ENCODE data around the gene SH3GL1. TPM values are rescaled to one million over a fixed set of nuclear protein-coding genes. Genes with fewer than 3 reads are reported as not detected.

Gene SH3GL1
- polyA plus RNA-seq, 1 donor (not counting 4 experiments of a cell fraction or from before 2014, with no cell fraction given): 47.4 TPM

DNA sequence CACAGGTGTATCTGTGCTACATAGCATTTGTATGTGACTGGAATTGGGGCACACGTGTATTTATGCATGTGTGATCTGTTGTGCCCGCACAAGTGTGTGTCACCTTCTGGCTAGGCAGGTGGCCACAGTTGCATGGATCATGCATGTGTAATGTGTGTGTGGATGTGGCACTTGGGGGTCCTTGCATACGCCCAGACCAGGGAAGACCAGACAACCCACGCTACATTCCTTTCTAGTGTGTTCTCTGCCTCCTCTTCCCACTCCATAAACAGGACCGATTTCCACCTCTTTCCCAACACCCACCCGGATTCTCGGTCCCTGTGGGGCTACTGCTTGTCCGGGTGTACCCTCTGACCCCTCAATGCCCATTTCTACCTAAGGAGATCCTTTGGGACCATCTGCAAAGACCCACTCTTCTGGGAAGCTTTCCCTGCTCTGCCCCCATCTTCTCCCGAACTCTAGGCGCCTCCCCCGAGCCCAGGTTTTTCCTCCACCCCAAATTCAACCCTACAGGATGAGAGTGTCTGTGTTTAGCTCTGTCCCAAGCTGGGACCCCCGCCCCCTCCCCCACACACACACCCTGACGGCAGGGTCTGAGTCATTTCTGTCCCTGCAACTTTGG is 74.0 kb downstream of the SH3GL1 start:
- TF ChIP-seq EZH2 (IDR thresholded peaks at IDR 0.05; ENCODE audit: low read length): no peak
- TF ChIP-seq, protein P1, sequence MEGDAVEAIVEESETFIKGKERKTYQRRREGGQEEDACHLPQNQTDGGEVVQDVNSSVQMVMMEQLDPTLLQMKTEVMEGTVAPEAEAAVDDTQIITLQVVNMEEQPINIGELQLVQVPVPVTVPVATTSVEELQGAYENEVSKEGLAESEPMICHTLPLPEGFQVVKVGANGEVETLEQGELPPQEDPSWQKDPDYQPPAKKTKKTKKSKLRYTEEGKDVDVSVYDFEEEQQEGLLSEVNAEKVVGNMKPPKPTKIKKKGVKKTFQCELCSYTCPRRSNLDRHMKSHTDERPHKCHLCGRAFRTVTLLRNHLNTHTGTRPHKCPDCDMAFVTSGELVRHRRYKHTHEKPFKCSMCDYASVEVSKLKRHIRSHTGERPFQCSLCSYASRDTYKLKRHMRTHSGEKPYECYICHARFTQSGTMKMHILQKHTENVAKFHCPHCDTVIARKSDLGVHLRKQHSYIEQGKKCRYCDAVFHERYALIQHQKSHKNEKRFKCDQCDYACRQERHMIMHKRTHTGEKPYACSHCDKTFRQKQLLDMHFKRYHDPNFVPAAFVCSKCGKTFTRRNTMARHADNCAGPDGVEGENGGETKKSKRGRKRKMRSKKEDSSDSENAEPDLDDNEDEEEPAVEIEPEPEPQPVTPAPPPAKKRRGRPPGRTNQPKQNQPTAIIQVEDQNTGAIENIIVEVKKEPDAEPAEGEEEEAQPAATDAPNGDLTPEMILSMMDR (optimal IDR thresholded peaks at IDR 0.05 in 1 of 3, IDR thresholded peaks at IDR 0.05 in 1 of 3, conservative IDR thresholded peaks at IDR 0.05 in 1 of 3; ENCODE audit: extremely low read depth in 1 of 3, insufficient read depth in 2 of 3, low read length in 3 of 3): no peak
- no peaks in the 10 kb centered on the region for H3K9me3 ChIP-seq (ENCODE audit: control insufficient read depth, low read depth, low read length)
- DNase-seq (ENCODE audit: low read depth, low spot score) (no peak), FAIRE-seq (no peak)
- H3K9ac ChIP-seq (ENCODE audit: control insufficient read depth, extremely low read depth, insufficient read depth, low read length): no peak overlapping the region
- H3K9me1 ChIP-seq (ENCODE audit: control insufficient read depth, extremely low read depth, insufficient read depth, low read length): no peaks in the 10 kb centered on the region
- no peak overlapping the region for H3K27ac ChIP-seq (ENCODE audit: control insufficient read depth, insufficient read depth, low read length)
- dilution Hi-C loops (cut with MboI; ENCODE audit: extremely low pct_ligation_motif_present, low sequenced_read_pairs): no loop called here
- H3K27me3 ChIP-seq (ENCODE audit: control insufficient read depth, extremely low read depth, insufficient read depth, low read length): no peaks in the 10 kb centered on the region
- no peaks in the 10 kb centered on the region for H3K79me2 ChIP-seq (ENCODE audit: control insufficient read depth, insufficient read depth, low read length)
- no peak overlapping the region for H3K4me2 ChIP-seq (ENCODE audit: control insufficient read depth, extremely low read depth, insufficient read depth, low read depth, low read length)
- H3K4me1 ChIP-seq (ENCODE audit: control insufficient read depth, extremely low read depth, insufficient read depth, low read length): no peaks in the 10 kb centered on the region
- no peak overlapping the region for H2AFZ ChIP-seq (ENCODE audit: control insufficient read depth, low read length)
- no peaks in the 10 kb centered on the region for H4K20me1 ChIP-seq (ENCODE audit: control insufficient read depth, extremely low read depth, insufficient read depth, low read length)
- no peak overlapping the region for H3K4me3 ChIP-seq (ENCODE audit: control insufficient read depth in 2 of 3, extremely low read depth in 1 of 3, insufficient read depth in 2 of 3, low read depth in 1 of 3, low read length in 3 of 3)
- peaks cover 0 to 4% of the 10 kb centered on the region in 2 experiments for H3K36me3 ChIP-seq (ENCODE audit: control insufficient read depth in 2 of 2, extremely low read depth in 1 of 2, insufficient read depth in 2 of 2, low read length in 2 of 2)

DNA sequence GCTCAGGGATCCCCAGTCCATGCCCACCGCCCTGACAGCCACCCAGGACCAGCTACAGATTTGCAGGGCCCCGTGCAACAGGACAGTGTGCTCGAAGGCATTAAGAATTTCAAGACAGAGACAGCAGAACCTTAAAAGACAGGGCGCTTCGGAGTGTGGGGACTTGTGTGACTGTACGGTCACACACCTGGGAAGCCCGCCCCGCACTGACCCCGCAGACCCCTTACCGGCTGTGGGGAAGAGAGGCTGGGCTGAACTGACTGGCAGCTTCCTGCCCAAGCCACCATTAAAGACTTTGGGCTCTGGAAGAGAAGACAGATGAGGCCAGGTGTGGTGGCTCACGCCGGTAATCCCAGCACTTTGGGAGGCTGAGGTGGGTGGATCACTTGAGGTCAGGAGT is 76.1 kb downstream of the SH3GL1 start:
- H2AFZ ChIP-seq (ENCODE audit: control insufficient read depth, low read length): no peak overlapping the region
- no peak overlapping the region for H3K9ac ChIP-seq (ENCODE audit: control insufficient read depth, extremely low read depth, insufficient read depth, low read length)
- H3K79me2 ChIP-seq (ENCODE audit: control insufficient read depth, insufficient read depth, low read length): no peaks in the 10 kb centered on the region
- no peaks in the 10 kb centered on the region for H3K9me3 ChIP-seq (ENCODE audit: control insufficient read depth, low read depth, low read length)
- TF ChIP-seq, protein P1 (optimal IDR thresholded peaks at IDR 0.05 in 1 of 3, IDR thresholded peaks at IDR 0.05 in 1 of 3, conservative IDR thresholded peaks at IDR 0.05 in 1 of 3; ENCODE audit: extremely low read depth in 1 of 3, insufficient read depth in 2 of 3, low read length in 3 of 3): no peak
- TF ChIP-seq EZH2 (IDR thresholded peaks at IDR 0.05; ENCODE audit: low read length): no peak
- DNase-seq (ENCODE audit: low read depth, low spot score): no peak
- no peaks in the 10 kb centered on the region for H3K9me1 ChIP-seq (ENCODE audit: control insufficient read depth, extremely low read depth, insufficient read depth, low read length)
- no peak overlapping the region for H3K27ac ChIP-seq (ENCODE audit: control insufficient read depth, insufficient read depth, low read length)
- no peaks in the 10 kb centered on the region for H3K27me3 ChIP-seq (ENCODE audit: control insufficient read depth, extremely low read depth, insufficient read depth, low read length)
- dilution Hi-C loops (cut with MboI; ENCODE audit: extremely low pct_ligation_motif_present, low sequenced_read_pairs): no loop called here
- no peak overlapping the region for H3K4me2 ChIP-seq (ENCODE audit: control insufficient read depth, extremely low read depth, insufficient read depth, low read depth, low read length)
- no peaks in the 10 kb centered on the region for H3K4me1 ChIP-seq (ENCODE audit: control insufficient read depth, extremely low read depth, insufficient read depth, low read length)
- H3K4me3 ChIP-seq (ENCODE audit: control insufficient read depth in 2 of 3, extremely low read depth in 1 of 3, insufficient read depth in 2 of 3, low read depth in 1 of 3, low read length in 3 of 3): no peak overlapping the region
- no peak for FAIRE-seq
- H4K20me1 ChIP-seq (ENCODE audit: control insufficient read depth, extremely low read depth, insufficient read depth, low read length): no peaks in the 10 kb centered on the region
- peaks cover 0 to 4% of the 10 kb centered on the region in 2 experiments for H3K36me3 ChIP-seq (ENCODE audit: control insufficient read depth in 2 of 2, extremely low read depth in 1 of 2, insufficient read depth in 2 of 2, low read length in 2 of 2)

Data from keratinocyte (primary cell).